Measurements from ENCODE around the gene CEP104. TPM values are rescaled to one million over a fixed set of nuclear protein-coding genes. Genes with fewer than 3 reads are reported as not detected.

The CEP104 gene
- total and polyA plus RNA-seq, 2 experiments from 2014 or later: 12.3 to 29.8 TPM

DNA sequence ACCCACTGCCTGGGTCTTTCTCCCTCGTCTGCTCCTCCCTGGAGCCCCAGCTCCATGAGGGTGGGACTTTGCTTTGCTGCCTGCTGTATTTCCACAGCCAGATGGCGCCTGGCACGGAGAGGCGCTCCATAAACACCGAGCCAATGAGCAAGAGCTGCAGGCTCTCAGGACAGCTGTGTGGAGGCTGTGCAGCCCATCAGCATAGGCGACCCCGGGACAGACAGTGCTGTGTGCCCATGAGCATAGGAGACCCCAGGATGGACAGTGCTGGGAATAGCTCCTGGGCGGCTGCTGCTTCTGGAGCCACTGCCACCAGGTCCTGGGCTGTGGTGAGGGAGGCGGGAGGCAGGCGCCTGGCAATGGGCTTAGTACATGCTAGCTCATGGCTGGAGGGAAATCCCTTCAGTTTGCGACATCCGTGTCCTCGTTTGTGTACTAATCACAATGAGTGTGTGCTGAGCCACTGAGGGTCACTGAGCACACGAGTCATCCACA, 29.2 kb downstream of the CEP104 start:
- TF ChIP-seq EZH2 (IDR thresholded peaks at IDR 0.05; ENCODE audit: insufficient read depth, poor library complexity, severe bottlenecking) (no peak), EZH2phosphoT487 (IDR thresholded peaks at IDR 0.05; ENCODE audit: insufficient read depth, low read depth) (no peak)

DNA sequence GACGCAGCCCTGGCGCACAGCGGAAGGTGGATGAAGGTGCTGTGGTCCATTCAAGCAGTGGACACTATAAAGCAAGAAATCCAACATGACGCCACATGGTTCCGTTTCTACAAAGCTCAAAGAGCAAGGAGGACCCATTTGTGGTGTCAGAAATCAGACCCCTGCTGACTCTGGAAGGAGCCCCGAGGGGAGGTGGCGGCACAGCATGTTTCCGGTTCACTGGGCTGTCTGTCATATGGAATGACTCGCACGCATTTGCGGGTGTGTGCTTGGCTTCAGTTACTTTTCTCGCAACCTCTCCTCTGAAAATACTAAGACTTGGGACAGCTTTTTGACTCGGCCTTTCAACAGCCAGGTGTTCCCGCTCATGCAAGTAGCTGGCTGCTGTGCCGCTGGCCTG, 31.7 kb downstream of the CEP104 start:
- TF ChIP-seq EZH2 (IDR thresholded peaks at IDR 0.05; ENCODE audit: insufficient read depth, poor library complexity, severe bottlenecking) (no peak), EZH2phosphoT487 (IDR thresholded peaks at IDR 0.05; ENCODE audit: insufficient read depth, low read depth) (no peak)
- no peaks in the 10 kb centered on the region for H3K9me2 ChIP-seq (ENCODE audit: insufficient read depth)
- H3K36me3 ChIP-seq (ENCODE audit: low read depth): peaks cover 26% of the 10 kb centered on the region; the same call in 1 of the 2 replicates
- H3K27me3 ChIP-seq (replicated peaks; ENCODE audit: insufficient read depth): no peaks in the 10 kb centered on the region
- DNase-seq: no peak
- no peak overlapping the region for H3K9ac ChIP-seq
- no peak overlapping the region for H2AFZ ChIP-seq
- H3K4me1 ChIP-seq (ENCODE audit: insufficient read depth): no peaks in the 10 kb centered on the region
- H3K4me3 ChIP-seq: no peak overlapping the region
- H3K27ac ChIP-seq: no peak overlapping the region
- H3F3A ChIP-seq (ENCODE audit: insufficient read depth): no peaks in the 10 kb centered on the region
- in situ Hi-C loops (cut with MboI): no loop called here
- no peaks in the 10 kb centered on the region for H3K79me2 ChIP-seq (ENCODE audit: insufficient read depth)
- WGBS, 2 experiments (ENCODE audit: low coverage in 1 of 2, low lambda C conversion rate in 2 of 2, missing lambda C conversion rate in 2 of 2): 73 to 77% methylated on average over 15 of the region's 15 CpGs
- no peaks in the 10 kb centered on the region for H3K9me3 ChIP-seq (ENCODE audit: low read depth)
- no peaks in the 10 kb centered on the region for H4K20me1 ChIP-seq (ENCODE audit: insufficient read depth)
- H3K4me2 ChIP-seq (ENCODE audit: unreplicated experiment): no peak overlapping the region

More for the DNA sequence above, 29.2 kb downstream of the CEP104 start:
- H3K9ac ChIP-seq: no peak overlapping the region
- H3K36me3 ChIP-seq (ENCODE audit: low read depth): peaks cover 26% of the 10 kb centered on the region; the same call in 1 of the 2 replicates
- H3K27me3 ChIP-seq (replicated peaks; ENCODE audit: insufficient read depth): no peaks in the 10 kb centered on the region
- peaks cover 17% of the 10 kb centered on the region; the same call in 1 of the 2 replicates for H3F3A ChIP-seq (ENCODE audit: insufficient read depth)
- H3K4me1 ChIP-seq (ENCODE audit: insufficient read depth): peaks cover 10% of the 10 kb centered on the region; the same call in 1 of the 2 replicates
- H3K27ac ChIP-seq: no peak overlapping the region
- no peak overlapping the region for H2AFZ ChIP-seq
- H3K4me3 ChIP-seq: no peak overlapping the region
- H3K79me2 ChIP-seq (ENCODE audit: insufficient read depth): no peaks in the 10 kb centered on the region
- H3K9me2 ChIP-seq (ENCODE audit: insufficient read depth): no peaks in the 10 kb centered on the region
- no peaks in the 10 kb centered on the region for H4K20me1 ChIP-seq (ENCODE audit: insufficient read depth)
- no peak for DNase-seq
- H3K4me2 ChIP-seq (ENCODE audit: unreplicated experiment): no peak overlapping the region
- in situ Hi-C loops (cut with MboI): no loop called here
- H3K9me3 ChIP-seq (ENCODE audit: low read depth): no peaks in the 10 kb centered on the region
- 74 to 75% methylated on average over 14 of the region's 14 CpGs for WGBS, 2 experiments (ENCODE audit: low coverage in 1 of 2, low lambda C conversion rate in 2 of 2, missing lambda C conversion rate in 2 of 2)

DNA sequence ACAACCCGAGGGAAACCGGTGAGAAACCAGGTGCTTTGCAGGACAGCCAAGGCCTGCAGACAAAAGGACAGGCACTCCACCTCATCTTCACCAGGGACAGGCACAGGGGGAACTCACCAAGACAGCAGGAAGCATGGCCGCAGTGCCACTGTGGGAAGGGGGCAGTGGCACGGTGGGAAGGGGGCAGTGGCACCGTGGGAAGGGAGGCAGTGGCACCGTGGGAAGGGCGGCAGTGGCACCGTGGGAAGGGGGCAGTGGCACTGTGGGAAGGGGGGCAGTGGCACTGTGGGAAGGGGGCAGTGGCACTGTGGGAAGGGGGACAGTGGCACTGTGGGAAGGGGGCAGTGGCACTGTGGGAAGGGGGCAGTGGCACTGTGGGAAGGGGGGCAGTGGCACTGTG, 32.4 kb downstream of the CEP104 start:
- in situ Hi-C loops (cut with MboI): no loop called here
- WGBS, 2 experiments (ENCODE audit: low coverage in 1 of 2, low lambda C conversion rate in 2 of 2, missing lambda C conversion rate in 2 of 2): 97 to 98% methylated on average over 5 to 8 of the region's 8 CpGs
- no peak for DNase-seq
- Histone ChIP-seq H3K9me2 (ENCODE audit: insufficient read depth) (no peaks in the 10 kb centered on the region), H3K4me1 (ENCODE audit: insufficient read depth) (no peaks in the 10 kb centered on the region), H3K4me3 (no peak overlapping the region), H3F3A (ENCODE audit: insufficient read depth) (no peaks in the 10 kb centered on the region), H3K36me3 (ENCODE audit: low read depth) (peaks cover 19% of the 10 kb centered on the region; the same call in 1 of the 2 replicates), H2AFZ (no peak overlapping the region), H3K9me3 (ENCODE audit: low read depth) (no peaks in the 10 kb centered on the region), H3K27me3 (replicated peaks; ENCODE audit: insufficient read depth) (no peaks in the 10 kb centered on the region), H4K20me1 (ENCODE audit: insufficient read depth) (no peaks in the 10 kb centered on the region), H3K4me2 (ENCODE audit: unreplicated experiment) (no peak overlapping the region), H3K9ac (no peak overlapping the region), H3K27ac (no peak overlapping the region), H3K79me2 (ENCODE audit: insufficient read depth) (no peaks in the 10 kb centered on the region)
- TF ChIP-seq EZH2 (IDR thresholded peaks at IDR 0.05; ENCODE audit: insufficient read depth, poor library complexity, severe bottlenecking) (no peak), EZH2phosphoT487 (IDR thresholded peaks at IDR 0.05; ENCODE audit: insufficient read depth, low read depth) (no peak)

DNA sequence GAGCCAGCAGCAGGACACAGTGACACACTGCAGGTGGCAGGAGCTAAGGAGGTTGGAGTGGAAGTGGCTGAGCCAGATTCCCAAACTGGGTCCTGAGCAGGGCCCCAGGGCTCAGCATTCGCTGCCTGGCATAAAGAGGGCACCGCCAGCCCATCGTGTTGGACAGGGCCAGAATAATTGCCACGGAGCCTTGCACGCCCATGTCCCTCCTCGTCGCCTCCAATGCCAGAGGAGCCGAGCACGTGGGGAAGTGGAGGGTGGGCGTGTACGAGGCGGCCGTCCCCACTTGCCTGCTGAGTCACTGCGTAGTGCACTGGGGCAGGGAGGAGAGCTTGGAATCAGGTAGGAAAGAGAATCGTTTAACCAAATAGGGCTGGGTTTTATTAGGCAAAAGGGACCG, 34.6 kb downstream of the CEP104 start:
- H3K27ac ChIP-seq: no peak overlapping the region
- H4K20me1 ChIP-seq (ENCODE audit: insufficient read depth): no peaks in the 10 kb centered on the region
- H3K4me2 ChIP-seq (ENCODE audit: unreplicated experiment): no peak overlapping the region
- H3K9me2 ChIP-seq (ENCODE audit: insufficient read depth): no peaks in the 10 kb centered on the region
- H3F3A ChIP-seq (ENCODE audit: insufficient read depth): no peaks in the 10 kb centered on the region
- no peak overlapping the region for H2AFZ ChIP-seq
- no peaks in the 10 kb centered on the region for H3K9me3 ChIP-seq (ENCODE audit: low read depth)
- H3K27me3 ChIP-seq (replicated peaks; ENCODE audit: insufficient read depth): no peaks in the 10 kb centered on the region
- no peak overlapping the region for H3K4me3 ChIP-seq
- H3K4me1 ChIP-seq (ENCODE audit: insufficient read depth): no peaks in the 10 kb centered on the region
- H3K9ac ChIP-seq: no peak overlapping the region
- peaks cover 9% of the 10 kb centered on the region; the same call in 1 of the 2 replicates for H3K36me3 ChIP-seq (ENCODE audit: low read depth)
- TF ChIP-seq EZH2 (IDR thresholded peaks at IDR 0.05; ENCODE audit: insufficient read depth, poor library complexity, severe bottlenecking) (no peak), EZH2phosphoT487 (IDR thresholded peaks at IDR 0.05; ENCODE audit: insufficient read depth, low read depth) (no peak)
- 95% methylated on average over 16 of the region's 16 CpGs for WGBS, 2 experiments (ENCODE audit: low coverage in 1 of 2, low lambda C conversion rate in 2 of 2, missing lambda C conversion rate in 2 of 2)
- DNase-seq: no peak
- no peaks in the 10 kb centered on the region for H3K79me2 ChIP-seq (ENCODE audit: insufficient read depth)
- in situ Hi-C loops (cut with MboI): no loop called here
